ENCODE results near the gene CCNYL1. TPM values are rescaled to one million over a fixed set of nuclear protein-coding genes. Genes with fewer than 3 reads are reported as not detected.

Gene CCNYL1
- total RNA-seq, 1 donor from 2014 or later: 18.8 TPM

GRCh38 chr2:207674266-207674774, 37.1 kb upstream of the CCNYL1 start:
- H3K36me3 Mint-ChIP-seq (ENCODE audit: insufficient read depth): no peaks in the 10 kb centered on the region
- no peak overlapping the region for H3K4me3 Mint-ChIP-seq (ENCODE audit: low read depth)
- peaks cover 10% of the 10 kb centered on the region for H3K4me1 Mint-ChIP-seq (ENCODE audit: low read depth)
- TF ChIP-seq, protein P1, sequence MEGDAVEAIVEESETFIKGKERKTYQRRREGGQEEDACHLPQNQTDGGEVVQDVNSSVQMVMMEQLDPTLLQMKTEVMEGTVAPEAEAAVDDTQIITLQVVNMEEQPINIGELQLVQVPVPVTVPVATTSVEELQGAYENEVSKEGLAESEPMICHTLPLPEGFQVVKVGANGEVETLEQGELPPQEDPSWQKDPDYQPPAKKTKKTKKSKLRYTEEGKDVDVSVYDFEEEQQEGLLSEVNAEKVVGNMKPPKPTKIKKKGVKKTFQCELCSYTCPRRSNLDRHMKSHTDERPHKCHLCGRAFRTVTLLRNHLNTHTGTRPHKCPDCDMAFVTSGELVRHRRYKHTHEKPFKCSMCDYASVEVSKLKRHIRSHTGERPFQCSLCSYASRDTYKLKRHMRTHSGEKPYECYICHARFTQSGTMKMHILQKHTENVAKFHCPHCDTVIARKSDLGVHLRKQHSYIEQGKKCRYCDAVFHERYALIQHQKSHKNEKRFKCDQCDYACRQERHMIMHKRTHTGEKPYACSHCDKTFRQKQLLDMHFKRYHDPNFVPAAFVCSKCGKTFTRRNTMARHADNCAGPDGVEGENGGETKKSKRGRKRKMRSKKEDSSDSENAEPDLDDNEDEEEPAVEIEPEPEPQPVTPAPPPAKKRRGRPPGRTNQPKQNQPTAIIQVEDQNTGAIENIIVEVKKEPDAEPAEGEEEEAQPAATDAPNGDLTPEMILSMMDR (IDR thresholded peaks at IDR 0.05; ENCODE audit: unreplicated experiment): no peak
- DNase-seq (ENCODE audit: low spot score, unreplicated experiment): no peak
- no peaks in the 10 kb centered on the region for H3K9me3 Mint-ChIP-seq (ENCODE audit: low read depth)
- H3K27me3 Mint-ChIP-seq: no peaks in the 10 kb centered on the region
- no peak overlapping the region for H3K27ac Mint-ChIP-seq

- Mint-ChIP-seq H3K9me3 (ENCODE audit: low read depth) (no peaks in the 10 kb centered on the region), H3K4me1 (ENCODE audit: low read depth) (peaks cover 10% of the 10 kb centered on the region), H3K4me3 (ENCODE audit: low read depth) (no peak overlapping the region), H3K27me3 (no peaks in the 10 kb centered on the region), H3K36me3 (ENCODE audit: insufficient read depth) (no peaks in the 10 kb centered on the region), H3K27ac (no peak overlapping the region)
- TF ChIP-seq, protein P1 (IDR thresholded peaks at IDR 0.05; ENCODE audit: unreplicated experiment): no peak
- DNase-seq (ENCODE audit: low spot score, unreplicated experiment): no peak
These were observed 36.6 kb upstream of the CCNYL1 start for GRCh38 chr2:207674826-207675225.

DNA sequence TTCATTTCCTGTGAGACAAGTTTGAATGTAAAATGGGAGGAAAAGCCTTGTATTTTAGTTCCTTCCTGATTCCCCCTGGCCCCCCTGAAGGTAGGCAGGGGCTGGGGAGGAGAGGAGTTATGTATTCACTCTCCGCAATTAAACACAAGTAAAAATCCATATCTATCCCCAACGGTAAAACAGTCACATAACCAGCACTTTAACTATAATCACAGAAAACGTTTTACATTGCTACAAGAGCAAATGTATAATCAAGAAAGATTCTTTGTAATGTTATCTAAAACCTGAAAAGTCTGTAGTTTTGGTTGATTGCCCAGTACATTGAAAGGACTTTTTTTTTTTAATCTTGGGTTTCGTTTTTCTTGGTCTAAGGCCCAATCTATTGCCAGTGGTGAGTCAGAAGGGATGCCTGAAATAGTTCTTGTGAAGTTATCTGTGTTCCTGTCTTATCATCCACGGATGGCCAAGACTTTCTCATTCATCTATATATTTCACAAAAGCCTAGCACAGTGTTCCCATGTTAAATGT, 34.5 kb upstream of the CCNYL1 start:
- no peaks in the 10 kb centered on the region for H3K27me3 Mint-ChIP-seq
- peak overlapping the region; percentile 6 for H3K27ac Mint-ChIP-seq
- DNase-seq (ENCODE audit: low spot score, unreplicated experiment): no peak
- no peaks in the 10 kb centered on the region for H3K36me3 Mint-ChIP-seq (ENCODE audit: insufficient read depth)
- no peaks in the 10 kb centered on the region for H3K9me3 Mint-ChIP-seq (ENCODE audit: low read depth)
- TF ChIP-seq, protein P1 (IDR thresholded peaks at IDR 0.05; ENCODE audit: unreplicated experiment): no peak
- H3K4me3 Mint-ChIP-seq (ENCODE audit: low read depth): no peak overlapping the region
- peaks cover 10% of the 10 kb centered on the region for H3K4me1 Mint-ChIP-seq (ENCODE audit: low read depth)

- Mint-ChIP-seq H3K4me1 (ENCODE audit: low read depth) (peaks cover 9% of the 10 kb centered on the region), H3K9me3 (ENCODE audit: low read depth) (no peaks in the 10 kb centered on the region), H3K36me3 (ENCODE audit: insufficient read depth) (no peaks in the 10 kb centered on the region), H3K27ac (no peak overlapping the region), H3K27me3 (no peaks in the 10 kb centered on the region), H3K4me3 (ENCODE audit: low read depth) (peak overlapping the region; percentile 67)
- peak; percentile 16 for DNase-seq (ENCODE audit: low spot score, unreplicated experiment)
- TF ChIP-seq, protein P1 (IDR thresholded peaks at IDR 0.05; ENCODE audit: unreplicated experiment): no peak
These were observed 30.0 kb upstream of the CCNYL1 start for GRCh38 chr2:207681431-207681830.

- no peak for DNase-seq (ENCODE audit: low spot score, unreplicated experiment)
- Mint-ChIP-seq H3K4me1 (ENCODE audit: low read depth) (peaks cover 2% of the 10 kb centered on the region), H3K4me3 (ENCODE audit: low read depth) (no peak overlapping the region), H3K36me3 (ENCODE audit: insufficient read depth) (no peaks in the 10 kb centered on the region), H3K27ac (no peak overlapping the region), H3K27me3 (no peaks in the 10 kb centered on the region), H3K9me3 (ENCODE audit: low read depth) (no peaks in the 10 kb centered on the region)
- TF ChIP-seq, protein P1 (IDR thresholded peaks at IDR 0.05; ENCODE audit: unreplicated experiment): no peak
These were observed 28.9 kb upstream of the CCNYL1 start for GRCh38 chr2:207682557-207682956.
